Sciatic nerve (tissue), 2 donors: ENCODE data around the gene SIRT3. TPM values are rescaled to one million over a fixed set of nuclear protein-coding genes. Genes with fewer than 3 reads are reported as not detected.
"Not testable (repeated sequence)": the region's sequence is repeated elsewhere in the genome, so short reads cannot be mapped to it uniquely, and the experiment has no call there.

Experiments
- ATAC-seq: fragments of 200-7000 bp; cut with Tn5 transposase; one replicate; pipeline ENCODE4 v1.9.1; 2020; ENCODE audit warnings: mild to moderate bottlenecking, moderate library complexity
- DNase-seq: peaks from one replicate; pipeline ENCODE4 v3.0.0-alpha.2; 2020; ENCODE audit warnings: low spot score
- intact Hi-C: fragments of 100-400 bp; cut with DNase I; formaldehyde crosslinking; loops from one replicate; pipeline ENCODE4 v1.14.2; 2022
- total RNA-seq: library from RNA; stranded (reverse); fragmentation: NEBNext Ultra II Directional; extraction: Animal tissue kit (Norgen Biotek cat#: 25700); gene quantifications from one replicate; pipeline ENCODE4 v1.2.1, GENCODE V29; 2021
- donor health status: DM: no; HTN: no; CAD: no.
- donor health status: DM: no; HTN: no; CAD: no.

SIRT3 gene
- total RNA-seq, 1 donor from 2014 or later = 21.7 TPM

GRCh38 chr11:250740-251299, 14.7 kb upstream of the SIRT3 start:
- peak; percentile 73 for DNase-seq
- intact Hi-C loops = no loop called here

GRCh38 chr11:250274-250673, 14.1 kb upstream of the SIRT3 start:
- ATAC-seq (no peak), DNase-seq (no peak)
- intact Hi-C loops = no loop called here

More at GRCh38 chr11:250740-251299, 14.7 kb upstream of the SIRT3 start:
- peak; percentile 87 for ATAC-seq

- DNase-seq (no peak), ATAC-seq (no peak)
- intact Hi-C loops = no loop called here
Observed at GRCh38 chr11:249062-249461, 12.9 kb upstream of the SIRT3 start.

- intact Hi-C loops = no loop called here
- ATAC-seq (no peak), DNase-seq (no peak)
Observed at GRCh38 chr11:244376-244775, 8.2 kb upstream of the SIRT3 start.

GRCh38 chr11:241634-242033, 5.5 kb upstream of the SIRT3 start:
- ATAC-seq (no peak), DNase-seq (no peak)
- intact Hi-C loops = no loop called here

- DNase-seq = no peak
- intact Hi-C loops = no loop called here
- no peak for ATAC-seq
Observed at GRCh38 chr11:240315-240714, 4.2 kb upstream of the SIRT3 start.

GRCh38 chr11:238346-238745, 2.2 kb upstream of the SIRT3 start:
- intact Hi-C loops, ATAC-seq: not testable (repeated sequence)

GRCh38 chr11:236774-237767, 929 bp upstream of the SIRT3 start, which contains the start of gene PSMD13:
TSS of gene PSMD13 (plus strand) at chr11:236976. CDS start at chr11:237050, 74 bp downstream.
- intact Hi-C loops = no loop called here
- peak; percentile 91 for DNase-seq
- ATAC-seq = peak; percentile 98

More at GRCh38 chr11:238346-238745, 2.2 kb upstream of the SIRT3 start:
- not testable (repeated sequence) for DNase-seq

GRCh38 chr11:235609-235996, 539 bp downstream of the SIRT3 start:
- peak; percentile 1 for ATAC-seq

GRCh38 chr11:235180-235579, 962 bp downstream of the SIRT3 start:
- intact Hi-C loops = no loop called here
- no peak for DNase-seq
- no peak for ATAC-seq

More at GRCh38 chr11:235609-235996, 539 bp downstream of the SIRT3 start:
- intact Hi-C loops = no loop called here
- no peak for DNase-seq

GRCh38 chr11:232783-233565, 3.2 kb downstream of the SIRT3 start:
- ATAC-seq (no peak), DNase-seq (no peak)
- intact Hi-C loops = no loop called here

- no peak for ATAC-seq
- intact Hi-C loops = no loop called here
- DNase-seq = no peak
Observed at GRCh38 chr11:230431-230830, 5.7 kb downstream of the SIRT3 start.

- intact Hi-C loops = no loop called here
- no peak for DNase-seq
- ATAC-seq = no peak
Observed at GRCh38 chr11:227824-228379, 8.2 kb downstream of the SIRT3 start.

GRCh38 chr11:225734-226453, 10.2 kb downstream of the SIRT3 start:
- intact Hi-C loops = no loop called here
- ATAC-seq = no peak
- DNase-seq = no peak

- intact Hi-C loops = no loop called here
- DNase-seq (no peak), ATAC-seq (no peak)
Observed at GRCh38 chr11:224424-224823, 11.7 kb downstream of the SIRT3 start.

GRCh38 chr11:223884-224283, 12.3 kb downstream of the SIRT3 start:
- ATAC-seq = no peak
- no peak for DNase-seq

GRCh38 chr11:223026-223789, 12.9 kb downstream of the SIRT3 start:
- intact Hi-C loops = no loop called here
- DNase-seq (no peak), ATAC-seq (no peak)

More at GRCh38 chr11:223884-224283, 12.3 kb downstream of the SIRT3 start:
- intact Hi-C loops = no loop called here
